Embryonic facial prominence (tissue), 1 donor: ENCODE results near the gene LRP1B.

ENCODE experiments used
- DNase-seq: peaks from one replicate; pipeline ENCODE4 v3.0.0-alpha.2; 2016; ENCODE audit errors: extremely low spot score

Gene LRP1B

GRCh38 chr2:140918426-140918825 is 1212.4 kb downstream of the LRP1B start:
- no peak for DNase-seq

- no peak for DNase-seq
These were observed 1214.4 kb downstream of the LRP1B start for GRCh38 chr2:140916410-140916809.

- no peak for DNase-seq
These were observed 1220.1 kb downstream of the LRP1B start for GRCh38 chr2:140910683-140911082.

GRCh38 chr2:140905083-140905781 is 1225.6 kb downstream of the LRP1B start:
- no peak for DNase-seq

GRCh38 chr2:140895378-140895777 is 1235.4 kb downstream of the LRP1B start:
- no peak for DNase-seq

- no peak for DNase-seq
These were observed 1237.1 kb downstream of the LRP1B start for GRCh38 chr2:140893685-140894084.

GRCh38 chr2:140892911-140893637 is 1237.7 kb downstream of the LRP1B start:
- DNase-seq = no peak

- no peak for DNase-seq
These were observed 1238.4 kb downstream of the LRP1B start for GRCh38 chr2:140892436-140892835.

GRCh38 chr2:140891614-140892212 is 1239.1 kb downstream of the LRP1B start:
- DNase-seq = no peak

GRCh38 chr2:140882671-140883620 is 1247.9 kb downstream of the LRP1B start:
- DNase-seq = no peak

GRCh38 chr2:140880573-140880972 is 1250.2 kb downstream of the LRP1B start:
- no peak for DNase-seq

GRCh38 chr2:140876015-140876414 is 1254.8 kb downstream of the LRP1B start:
- no peak for DNase-seq

GRCh38 chr2:140873915-140874531 is 1256.8 kb downstream of the LRP1B start:
- DNase-seq = no peak

GRCh38 chr2:140869925-140870324 is 1260.9 kb downstream of the LRP1B start:
- no peak for DNase-seq

GRCh38 chr2:140869107-140869506 is 1261.7 kb downstream of the LRP1B start:
- DNase-seq = no peak

- DNase-seq = no peak
These were observed 1265.0 kb downstream of the LRP1B start for GRCh38 chr2:140865837-140866236.

GRCh38 chr2:140863713-140864112 is 1267.1 kb downstream of the LRP1B start:
- no peak for DNase-seq

GRCh38 chr2:140862181-140862580 is 1268.6 kb downstream of the LRP1B start:
- no peak for DNase-seq

GRCh38 chr2:140861666-140862065 is 1269.2 kb downstream of the LRP1B start:
- DNase-seq = no peak

- DNase-seq = no peak
These were observed 1275.3 kb downstream of the LRP1B start for GRCh38 chr2:140855471-140855870.

GRCh38 chr2:140851258-140851981 is 1279.4 kb downstream of the LRP1B start:
- DNase-seq = no peak
